Measurements from ENCODE around the gene METTL21C. TPM values are rescaled to one million over a fixed set of nuclear protein-coding genes. Genes with fewer than 3 reads are reported as not detected.

Gene METTL21C
- total RNA-seq, 1 experiment from 2014 or later: not detected

GRCh38 chr13:102715447-102715846 is 20.6 kb upstream of the METTL21C start:
- ChIA-PET POLR2A (ENCODE audit: unreplicated experiment) (no interaction called here), CTCF (interaction anchor here (0.6 kb wide), 1 partner anchor 89 kb away, joined by 3 read pairs; no protein-coding TSS in a partner anchor)
- Histone ChIP-seq H3K9me2 (replicated peaks; ENCODE audit: low read length) (no peaks in the 10 kb centered on the region), H3K4me2 (ENCODE audit: low read length) (no peak overlapping the region), H3K27me3 (ENCODE audit: low read length) (no peaks in the 10 kb centered on the region), H3F3A (ENCODE audit: low read length, unreplicated experiment) (no peaks in the 10 kb centered on the region), H3K4me1 (ENCODE audit: insufficient read depth, low read length) (no peaks in the 10 kb centered on the region), H3K36me3 (ENCODE audit: low read depth, low read length) (no peaks in the 10 kb centered on the region), H3K4me3 (ENCODE audit: low read length) (no peak overlapping the region), H3K79me2 (ENCODE audit: low read length) (no peaks in the 10 kb centered on the region), H4K20me1 (ENCODE audit: low read length) (no peaks in the 10 kb centered on the region), H3K27ac (ENCODE audit: low read length) (no peak overlapping the region), H3K9ac (ENCODE audit: low read length) (no peak overlapping the region), H3K9me3 (ENCODE audit: low read length) (no peaks in the 10 kb centered on the region), H2AFZ (ENCODE audit: low read length) (no peak overlapping the region)
- BruUV-seq (replicated peaks): no TSS peak
- intact Hi-C loops (cut with micrococcal nuclease): no loop called here
- no peak for DNase-seq
- TF ChIP-seq EZH2phosphoT487 (IDR thresholded peaks at IDR 0.05; ENCODE audit: borderline replicate concordance, low read length): no peak
- no peak for TF ChIP-seq EZH2 (IDR thresholded peaks at IDR 0.05; ENCODE audit: low read length, unreplicated experiment)
- TF ChIP-seq CTCF (conservative IDR thresholded peaks at IDR 0.05; ENCODE audit: low read depth, low read length): no peak
- ATAC-seq: no peak

GRCh38 chr13:102710261-102710679 is 15.4 kb upstream of the METTL21C start:
- ATAC-seq: no peak
- no peak for TF ChIP-seq CTCF (conservative IDR thresholded peaks at IDR 0.05; ENCODE audit: low read depth, low read length)
- TF ChIP-seq EZH2phosphoT487 (IDR thresholded peaks at IDR 0.05; ENCODE audit: borderline replicate concordance, low read length): no peak
- no peak for TF ChIP-seq EZH2 (IDR thresholded peaks at IDR 0.05; ENCODE audit: low read length, unreplicated experiment)
- H3K36me3 ChIP-seq (ENCODE audit: low read depth, low read length): no peaks in the 10 kb centered on the region

GRCh38 chr13:102709536-102709935 is 14.7 kb upstream of the METTL21C start:
- POLR2A ChIA-PET (ENCODE audit: unreplicated experiment): no interaction called here

More at GRCh38 chr13:102710261-102710679, 15.4 kb upstream of the METTL21C start:
- ChIA-PET POLR2A (ENCODE audit: unreplicated experiment) (no interaction called here), CTCF (no interaction called here)
- Histone ChIP-seq H3K27ac (ENCODE audit: low read length) (no peak overlapping the region), H3F3A (ENCODE audit: low read length, unreplicated experiment) (no peaks in the 10 kb centered on the region), H3K79me2 (ENCODE audit: low read length) (no peaks in the 10 kb centered on the region), H2AFZ (ENCODE audit: low read length) (no peak overlapping the region), H3K4me3 (ENCODE audit: low read length) (no peak overlapping the region), H3K9me2 (replicated peaks; ENCODE audit: low read length) (no peaks in the 10 kb centered on the region), H3K9me3 (ENCODE audit: low read length) (no peaks in the 10 kb centered on the region), H3K9ac (ENCODE audit: low read length) (no peak overlapping the region), H3K4me1 (ENCODE audit: insufficient read depth, low read length) (peaks cover 24% of the 10 kb centered on the region), H4K20me1 (ENCODE audit: low read length) (no peaks in the 10 kb centered on the region), H3K27me3 (ENCODE audit: low read length) (no peaks in the 10 kb centered on the region), H3K4me2 (ENCODE audit: low read length) (no peak overlapping the region)
- no peak for DNase-seq
- BruUV-seq (replicated peaks): no TSS peak
- intact Hi-C loops (cut with micrococcal nuclease): no loop called here

More at GRCh38 chr13:102709536-102709935, 14.7 kb upstream of the METTL21C start:
- TF ChIP-seq EZH2 (IDR thresholded peaks at IDR 0.05; ENCODE audit: low read length, unreplicated experiment) (no peak), EZH2phosphoT487 (IDR thresholded peaks at IDR 0.05; ENCODE audit: borderline replicate concordance, low read length) (no peak), CTCF (conservative IDR thresholded peaks at IDR 0.05; ENCODE audit: low read depth, low read length) (no peak)
- Histone ChIP-seq H3K4me2 (ENCODE audit: low read length) (no peak overlapping the region), H3K27me3 (ENCODE audit: low read length) (no peaks in the 10 kb centered on the region), H3K27ac (ENCODE audit: low read length) (no peak overlapping the region), H3K79me2 (ENCODE audit: low read length) (no peaks in the 10 kb centered on the region), H3K4me3 (ENCODE audit: low read length) (no peak overlapping the region), H3K9ac (ENCODE audit: low read length) (no peak overlapping the region), H3K4me1 (ENCODE audit: insufficient read depth, low read length) (peaks cover 30% of the 10 kb centered on the region), H3K36me3 (ENCODE audit: low read depth, low read length) (no peaks in the 10 kb centered on the region), H4K20me1 (ENCODE audit: low read length) (no peaks in the 10 kb centered on the region), H2AFZ (ENCODE audit: low read length) (no peak overlapping the region), H3K9me3 (ENCODE audit: low read length) (no peaks in the 10 kb centered on the region), H3F3A (ENCODE audit: low read length, unreplicated experiment) (no peaks in the 10 kb centered on the region), H3K9me2 (replicated peaks; ENCODE audit: low read length) (no peaks in the 10 kb centered on the region)
- ATAC-seq (no peak), DNase-seq (no peak)
- intact Hi-C loops (cut with micrococcal nuclease): loop anchor here (5.0 kb wide), 2 partner anchors 57 to 112 kb away; partner anchors contain the start of gene TPP2
- CTCF ChIA-PET: no interaction called here
- no TSS peak for BruUV-seq (replicated peaks)

Data from PC-3 (cell line).